HepG2 (cell line): ENCODE data around the gene JPT1. TPM values are rescaled to one million over a fixed set of nuclear protein-coding genes. Genes with fewer than 3 reads are reported as not detected.

ENCODE experiments used
- ATF1 ChIP-seq: IDR thresholded peaks from 2 replicates; pipeline ENCODE4 v1.6.1; 2016; ENCODE audit warnings: mild to moderate bottlenecking, control low read depth
- KDM1A ChIP-seq: IDR thresholded peaks from 2 replicates; pipeline ENCODE4 v1.6.1; 2016; ENCODE audit warnings: missing compliant biosample characterization
- KLF9 ChIP-seq: IDR thresholded peaks from 2 replicates; pipeline ENCODE4 v1.6.1; 2016; ENCODE audit warnings: low read depth
- MXD4 ChIP-seq: IDR thresholded peaks from 2 replicates; pipeline ENCODE4 v1.6.1; 2016; ENCODE audit warnings: mild to moderate bottlenecking, missing biosample characterization, missing genetic modification reagents
- NFIC ChIP-seq: IDR thresholded peaks from 2 replicates; pipeline ENCODE4 v1.6.1; 2012; ENCODE audit warnings: mild to moderate bottlenecking, low read length, inconsistent platforms
- PCBP2 ChIP-seq: fragments of 200-400 bp; formaldehyde crosslinking; optimal IDR thresholded peaks from 2 replicates; pipeline ENCODE3; 2018; ENCODE audit warnings: low read length, low read depth; ENCODE audit not compliant: poor library complexity, severe bottlenecking
- RARG ChIP-seq: sonication (generic); formaldehyde crosslinking; IDR thresholded peaks from 2 replicates; pipeline ENCODE4 v1.4.0; 2020; ENCODE audit warnings: low read depth, mild to moderate bottlenecking, missing genetic modification reagents
- TMF1 ChIP-seq: sonication (generic); formaldehyde crosslinking; IDR thresholded peaks from 2 replicates; pipeline ENCODE4 v1.8.1; 2022; ENCODE audit warnings: low read depth, missing genetic modification reagents
- YEATS4 ChIP-seq: sonication (generic); formaldehyde crosslinking; IDR thresholded peaks from 2 replicates; pipeline ENCODE4 v1.4.0; 2020; ENCODE audit warnings: missing genetic modification reagents, borderline replicate concordance
- ZNF121 ChIP-seq: sonication (generic); formaldehyde crosslinking; IDR thresholded peaks from 2 replicates; pipeline ENCODE4 v1.5.0; 2020; ENCODE audit warnings: mild to moderate bottlenecking, missing genetic modification reagents
- ZNF547 ChIP-seq: sonication (generic); formaldehyde crosslinking; IDR thresholded peaks from 2 replicates; pipeline ENCODE4 v1.5.1; 2020; ENCODE audit warnings: mild to moderate bottlenecking, missing genetic modification reagents
- ZNF563 ChIP-seq: sonication (generic); formaldehyde crosslinking; IDR thresholded peaks from 2 replicates; pipeline ENCODE4 v1.8.0; 2022; ENCODE audit warnings: mild to moderate bottlenecking, moderate library complexity, missing genetic modification reagents
- ZNF567 ChIP-seq: sonication (generic); formaldehyde crosslinking; IDR thresholded peaks from 2 replicates; pipeline ENCODE4 v1.8.1; 2023; ENCODE audit warnings: mild to moderate bottlenecking, missing genetic modification reagents, borderline replicate concordance
- ZNF75D ChIP-seq: sonication (generic); formaldehyde crosslinking; IDR thresholded peaks from 2 replicates; pipeline ENCODE4 v1.8.1; 2023; ENCODE audit warnings: missing genetic modification reagents, mild to moderate bottlenecking, borderline replicate concordance
- polyA plus RNA-seq, 8 experiments: library from polyadenylated mRNA; depleted of rRNA in 3 of 8; stranded (reverse) in 7 of 8; unstranded in 1 of 8; fragments of >200 nt; fragmentation: Illumina TruSeq in 4 of 8; extraction: Trizol in 4 of 8; gene quantifications; 2 replicates each; pipeline versions ENCODE4 v1.2.1 to v1.2.3, GENCODE V29; 2011 to 2016; ENCODE audit warnings: low read depth in 4 of 8, missing spikeins in 1 of 8, mixed read lengths in 1 of 8; ENCODE audit not compliant: insufficient read depth in 1 of 8
- total RNA-seq, 5 experiments: library from RNA; depleted of rRNA; stranded (reverse); fragments of >200 nt; fragmentation: Illumina TruSeq; extraction: Trizol; gene quantifications; 2 replicates each; pipeline ENCODE4 v1.2.3, GENCODE V29; 2016; ENCODE audit warnings: low read depth in 1 of 5
- TF ChIP-seq, protein P1 (sequence below): sonication (generic); formaldehyde crosslinking; IDR thresholded peaks from 2 replicates; pipeline ENCODE4 v1.8.0; 2022; ENCODE audit warnings: low read depth, missing genetic modification reagents
- TF ChIP-seq, protein P2 (sequence below): sonication (generic); formaldehyde crosslinking; IDR thresholded peaks from 2 replicates; pipeline ENCODE4 v1.4.0; 2020; ENCODE audit warnings: missing genetic modification reagents
- TF ChIP-seq, protein P3 (sequence below): sonication (generic); formaldehyde crosslinking; IDR thresholded peaks from 2 replicates; pipeline ENCODE4 v1.8.0; 2022; ENCODE audit warnings: missing genetic modification reagents, mild to moderate bottlenecking, moderate library complexity, borderline replicate concordance
- TF ChIP-seq, protein P4 (sequence below): sonication (generic); formaldehyde crosslinking; conservative IDR thresholded peaks from 2 replicates; pipeline ENCODE4 v1.4.0; 2020; ENCODE audit warnings: missing genetic modification reagents
- TF ChIP-seq, protein P5 (sequence below): sonication (generic); formaldehyde crosslinking; IDR thresholded peaks from 2 replicates; pipeline ENCODE4 v1.5.0; 2020; ENCODE audit warnings: missing genetic modification reagents, mild to moderate bottlenecking, borderline replicate concordance
- TF ChIP-seq, protein P6 (sequence below): sonication (generic); formaldehyde crosslinking; IDR thresholded peaks from 2 replicates; pipeline ENCODE4 v1.4.0; 2020; ENCODE audit warnings: missing genetic modification reagents

JPT1 gene
- total and polyA plus RNA-seq, 2 of the 13 experiments (the other 11 are each of a cell fraction or from before 2014, with no cell fraction given): 43.3 to 256 TPM

DNA sequence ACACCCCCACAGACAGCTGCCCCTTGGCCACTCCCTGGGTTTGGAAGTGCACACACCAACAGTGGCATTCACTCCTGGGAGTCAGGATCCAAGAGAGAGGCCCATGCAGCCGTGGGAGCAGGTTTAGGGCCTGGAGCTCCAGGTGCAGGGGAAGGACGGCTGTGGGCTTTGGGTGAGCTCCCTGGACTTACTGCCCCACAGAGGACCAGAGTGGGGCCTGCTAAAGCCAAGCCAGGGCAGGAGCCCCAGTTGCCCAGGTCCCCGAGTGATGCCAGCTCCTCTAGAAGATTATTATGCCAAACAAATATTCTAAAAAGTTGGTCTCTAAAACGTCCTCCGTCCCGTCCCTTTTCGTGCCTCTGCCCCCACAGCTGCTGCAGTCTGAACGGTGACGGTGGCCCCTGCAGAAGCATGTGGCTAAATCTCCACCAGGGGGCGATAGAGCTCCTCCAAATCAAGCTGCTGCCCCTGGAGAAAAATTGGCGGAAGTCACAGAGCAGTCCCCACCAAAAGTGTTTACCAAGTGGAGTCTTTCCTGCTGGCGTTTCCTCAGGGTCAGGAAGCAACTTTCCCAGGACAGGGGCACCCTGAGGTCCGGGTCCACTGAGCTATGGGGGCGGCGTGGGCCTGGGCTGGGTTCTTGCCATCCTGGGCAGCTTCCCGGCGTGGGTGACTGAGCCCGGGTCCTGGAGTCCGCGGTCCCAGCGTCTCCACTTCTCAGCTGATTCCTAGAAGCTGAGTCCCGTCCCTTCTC lies 40.3 kb downstream of the JPT1 start (continued):
- TF ChIP-seq ZNF547 (CRISPR knock-in tag) (no peak), MXD4 (peak; percentile 46), ZNF563 (CRISPR knock-in tag) (no peak), PCBP2 (no peak), ZNF121 (CRISPR knock-in tag) (no peak), ATF1 (no peak), RARG (no peak), NFIC (no peak), TMF1 (no peak), YEATS4 (CRISPR knock-in tag) (no peak), ZNF567 (CRISPR knock-in tag) (no peak), KDM1A (CRISPR knock-in tag) (no peak), KLF9 (CRISPR knock-in tag) (no peak), ZNF75D (CRISPR knock-in tag) (no peak)
- TF ChIP-seq, protein P1, sequence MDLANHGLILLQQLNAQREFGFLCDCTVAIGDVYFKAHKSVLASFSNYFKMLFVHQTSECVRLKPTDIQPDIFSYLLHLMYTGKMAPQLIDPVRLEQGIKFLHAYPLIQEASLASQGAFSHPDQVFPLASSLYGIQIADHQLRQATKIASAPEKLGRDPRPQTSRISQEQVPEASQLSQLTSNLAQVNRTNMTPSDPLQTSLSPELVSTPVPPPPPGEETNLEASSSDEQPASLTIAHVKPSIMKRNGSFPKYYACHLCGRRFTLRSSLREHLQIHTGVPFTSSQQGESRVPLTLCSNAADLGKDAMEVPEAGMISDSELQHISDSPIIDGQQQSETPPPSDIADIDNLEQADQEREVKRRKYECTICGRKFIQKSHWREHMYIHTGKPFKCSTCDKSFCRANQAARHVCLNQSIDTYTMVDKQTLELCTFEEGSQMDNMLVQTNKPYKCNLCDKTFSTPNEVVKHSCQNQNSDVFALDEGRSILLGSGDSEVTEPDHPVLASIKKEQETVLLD (CRISPR knock-in tag): no peak
- TF ChIP-seq, protein P2, sequence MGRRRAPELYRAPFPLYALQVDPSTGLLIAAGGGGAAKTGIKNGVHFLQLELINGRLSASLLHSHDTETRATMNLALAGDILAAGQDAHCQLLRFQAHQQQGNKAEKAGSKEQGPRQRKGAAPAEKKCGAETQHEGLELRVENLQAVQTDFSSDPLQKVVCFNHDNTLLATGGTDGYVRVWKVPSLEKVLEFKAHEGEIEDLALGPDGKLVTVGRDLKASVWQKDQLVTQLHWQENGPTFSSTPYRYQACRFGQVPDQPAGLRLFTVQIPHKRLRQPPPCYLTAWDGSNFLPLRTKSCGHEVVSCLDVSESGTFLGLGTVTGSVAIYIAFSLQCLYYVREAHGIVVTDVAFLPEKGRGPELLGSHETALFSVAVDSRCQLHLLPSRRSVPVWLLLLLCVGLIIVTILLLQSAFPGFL: no peak
- TF ChIP-seq, protein P3, sequence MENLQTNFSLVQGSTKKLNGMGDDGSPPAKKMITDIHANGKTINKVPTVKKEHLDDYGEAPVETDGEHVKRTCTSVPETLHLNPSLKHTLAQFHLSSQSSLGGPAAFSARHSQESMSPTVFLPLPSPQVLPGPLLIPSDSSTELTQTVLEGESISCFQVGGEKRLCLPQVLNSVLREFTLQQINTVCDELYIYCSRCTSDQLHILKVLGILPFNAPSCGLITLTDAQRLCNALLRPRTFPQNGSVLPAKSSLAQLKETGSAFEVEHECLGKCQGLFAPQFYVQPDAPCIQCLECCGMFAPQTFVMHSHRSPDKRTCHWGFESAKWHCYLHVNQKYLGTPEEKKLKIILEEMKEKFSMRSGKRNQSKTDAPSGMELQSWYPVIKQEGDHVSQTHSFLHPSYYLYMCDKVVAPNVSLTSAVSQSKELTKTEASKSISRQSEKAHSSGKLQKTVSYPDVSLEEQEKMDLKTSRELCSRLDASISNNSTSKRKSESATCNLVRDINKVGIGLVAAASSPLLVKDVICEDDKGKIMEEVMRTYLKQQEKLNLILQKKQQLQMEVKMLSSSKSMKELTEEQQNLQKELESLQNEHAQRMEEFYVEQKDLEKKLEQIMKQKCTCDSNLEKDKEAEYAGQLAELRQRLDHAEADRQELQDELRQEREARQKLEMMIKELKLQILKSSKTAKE (CRISPR knock-in tag): no peak
- TF ChIP-seq, protein P4, sequence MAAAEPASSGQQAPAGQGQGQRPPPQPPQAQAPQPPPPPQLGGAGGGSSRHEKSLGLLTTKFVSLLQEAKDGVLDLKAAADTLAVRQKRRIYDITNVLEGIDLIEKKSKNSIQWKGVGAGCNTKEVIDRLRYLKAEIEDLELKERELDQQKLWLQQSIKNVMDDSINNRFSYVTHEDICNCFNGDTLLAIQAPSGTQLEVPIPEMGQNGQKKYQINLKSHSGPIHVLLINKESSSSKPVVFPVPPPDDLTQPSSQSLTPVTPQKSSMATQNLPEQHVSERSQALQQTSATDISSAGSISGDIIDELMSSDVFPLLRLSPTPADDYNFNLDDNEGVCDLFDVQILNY (CRISPR knock-in tag): no peak
- TF ChIP-seq, protein P5, sequence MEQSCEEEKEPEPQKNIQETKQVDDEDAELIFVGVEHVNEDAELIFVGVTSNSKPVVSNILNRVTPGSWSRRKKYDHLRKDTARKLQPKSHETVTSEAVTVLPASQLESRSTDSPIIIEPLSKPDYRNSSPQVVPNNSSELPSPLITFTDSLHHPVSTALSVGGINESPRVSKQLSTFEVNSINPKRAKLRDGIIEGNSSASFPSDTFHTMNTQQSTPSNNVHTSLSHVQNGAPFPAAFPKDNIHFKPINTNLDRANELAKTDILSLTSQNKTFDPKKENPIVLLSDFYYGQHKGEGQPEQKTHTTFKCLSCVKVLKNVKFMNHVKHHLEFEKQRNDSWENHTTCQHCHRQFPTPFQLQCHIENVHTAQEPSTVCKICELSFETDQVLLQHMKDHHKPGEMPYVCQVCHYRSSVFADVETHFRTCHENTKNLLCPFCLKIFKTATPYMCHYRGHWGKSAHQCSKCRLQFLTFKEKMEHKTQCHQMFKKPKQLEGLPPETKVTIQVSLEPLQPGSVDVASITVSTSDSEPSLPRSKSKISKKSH (CRISPR knock-in tag): peak; percentile 66
- TF ChIP-seq, protein P6, sequence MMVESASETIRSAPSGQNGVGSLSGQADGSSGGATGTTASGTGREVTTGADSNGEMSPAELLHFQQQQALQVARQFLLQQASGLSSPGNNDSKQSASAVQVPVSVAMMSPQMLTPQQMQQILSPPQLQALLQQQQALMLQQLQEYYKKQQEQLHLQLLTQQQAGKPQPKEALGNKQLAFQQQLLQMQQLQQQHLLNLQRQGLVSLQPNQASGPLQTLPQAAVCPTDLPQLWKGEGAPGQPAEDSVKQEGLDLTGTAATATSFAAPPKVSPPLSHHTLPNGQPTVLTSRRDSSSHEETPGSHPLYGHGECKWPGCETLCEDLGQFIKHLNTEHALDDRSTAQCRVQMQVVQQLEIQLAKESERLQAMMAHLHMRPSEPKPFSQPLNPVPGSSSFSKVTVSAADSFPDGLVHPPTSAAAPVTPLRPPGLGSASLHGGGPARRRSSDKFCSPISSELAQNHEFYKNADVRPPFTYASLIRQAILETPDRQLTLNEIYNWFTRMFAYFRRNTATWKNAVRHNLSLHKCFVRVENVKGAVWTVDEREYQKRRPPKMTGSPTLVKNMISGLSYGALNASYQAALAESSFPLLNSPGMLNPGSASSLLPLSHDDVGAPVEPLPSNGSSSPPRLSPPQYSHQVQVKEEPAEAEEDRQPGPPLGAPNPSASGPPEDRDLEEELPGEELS (CRISPR knock-in tag): 0 out of 2 replicates have a peak, but pooled peaks have one; percentile 14
